ENCODE measurements around the gene HOTAIR.

DNA sequence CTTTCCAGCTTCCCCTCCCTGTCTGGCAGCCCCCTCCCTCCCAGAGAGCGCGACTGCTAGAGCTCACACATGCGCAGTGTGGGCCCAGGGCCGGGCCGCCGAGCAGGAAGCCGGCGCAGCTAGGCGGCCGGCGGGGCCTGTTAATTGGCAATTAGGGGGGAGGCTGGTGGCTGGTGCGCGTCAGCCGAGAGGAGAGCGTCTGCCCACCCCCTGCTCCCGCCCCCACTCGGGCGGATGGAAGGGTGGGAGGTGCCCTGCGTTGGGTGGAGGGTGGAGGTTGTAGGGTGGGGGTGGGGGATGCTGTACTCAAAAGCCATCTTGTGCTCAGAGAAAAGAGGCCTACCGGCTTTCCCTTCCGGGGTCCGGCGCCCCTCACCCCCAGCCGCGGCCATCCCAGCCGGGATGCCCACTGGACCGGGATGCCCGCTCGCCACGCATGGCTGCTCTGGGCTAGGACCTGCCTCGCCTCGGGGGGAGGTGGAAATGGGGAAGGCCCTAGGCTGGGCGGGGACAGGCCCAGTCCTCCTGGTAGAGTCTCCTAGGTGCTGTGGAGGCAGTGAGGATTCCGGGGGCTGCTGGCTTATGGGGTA lies 43.2 kb upstream of the HOTAIR start:
- TF ChIP-seq CTCF (conservative IDR thresholded peaks at IDR 0.05) (no peak), EZH2 (IDR thresholded peaks at IDR 0.05; ENCODE audit: low read depth) (no peak)

Data from PC-9 (cell line).